Heart left ventricle (tissue), 13 donors: ENCODE measurements around the gene COPG2.

Source experiments
- CTCF ChIP-seq, 12 donors: fragments of 200-600 bp; sonication (generic) in 4 of 12; IDR thresholded peaks; one replicate each; pipeline versions ENCODE4 v1.5.0 to v1.8.0; 2018 to 2022; ENCODE audit warnings: antibody characterized with exemption in 12 of 12, mild to moderate bottlenecking in 5 of 12
- POLR2A ChIP-seq, 2 donors: fragments of 450-650 bp; IDR thresholded peaks; one replicate each; pipeline ENCODE4 v1.6.1; 2017; ENCODE audit warnings: antibody characterized with exemption in 2 of 2, mild to moderate bottlenecking in 2 of 2, moderate library complexity in 2 of 2
- donor health status: ischemic (EF 13 %, LVEDD 7.1; RV severe dilation, severe dysfunction).
- donor health status: DM: no; HTN: yes; CAD: no.
- donor health status: DM: no; HTN: no; CAD: no.
- donor health status: ischemic (EF 25% LVEDD 6.9; RV normal size, moderate dysfunction).
- donor health status: ischemic (EF 25% LVEDD 5.7; RV mildly dilated, moderate dysfunction).
- donor health status: ischemic (EF 35%, LVEDD 5.7; RV mildly dilated, moderate dysfunction).
- donor health status: nonischemic (EF 11% LVEDD 7.7; RV severe dilation, severe dysfunction).
- donor health status: DM: yes; HTN: yes; CAD: no.
- donor health status: PGD.
- donor health status: ischemic (EF 29% LVEDD 5.4; RV normal size, mild dysfunction).
- donor health status: nonischemic (EF 23%, LVEDD 6.1; RV moderate dilation, normal function).

GRCh38 chr7:130712416-130712815 is 43.9 kb upstream of the COPG2 start:
- TF ChIP-seq CTCF (IDR thresholded peaks at IDR 0.05): no peak
- TF ChIP-seq POLR2A (IDR thresholded peaks at IDR 0.05): no peak
